Measurements from ENCODE around the gene GUCY2D. TPM values are rescaled to one million over a fixed set of nuclear protein-coding genes. Genes with fewer than 3 reads are reported as not detected.

Gene GUCY2D
- total RNA-seq, 4 donors from 2014 or later, result 0.14 TPM; not detected in 3

- Histone ChIP-seq H3K9me3 (no peaks in the 10 kb centered on the region), H3K4me3 (no peak overlapping the region), H3K27me3 (peaks cover 9 to 37% of the 10 kb centered on the region in 2 donors), H3K4me1 (no peaks in the 10 kb centered on the region), H3K27ac (no peak overlapping the region), H3K36me3 (no peaks in the 10 kb centered on the region)
- intact Hi-C loops (cut with DNase I; ENCODE audit: low total_unique reads), result no loop called here
- no peak for TF ChIP-seq POLR2A (IDR thresholded peaks at IDR 0.05)
- no peak for TF ChIP-seq CTCF (IDR thresholded peaks at IDR 0.05)
- no peak for DNase-seq
Observed at GRCh38 chr17:8064561-8065019, 62.2 kb downstream of the GUCY2D start.

- Histone ChIP-seq H3K27ac (no peak overlapping the region), H3K27me3 (peaks cover 9 to 20% of the 10 kb centered on the region in 2 donors), H3K4me3 (no peak overlapping the region), H3K9me3 (no peaks in the 10 kb centered on the region), H3K36me3 (no peaks in the 10 kb centered on the region), H3K4me1 (no peaks in the 10 kb centered on the region)
- no peak for TF ChIP-seq POLR2A (IDR thresholded peaks at IDR 0.05)
- no peak for TF ChIP-seq CTCF (IDR thresholded peaks at IDR 0.05)
- intact Hi-C loops (cut with DNase I; ENCODE audit: low total_unique reads), result no loop called here
- DNase-seq, result no peak
Observed at GRCh38 chr17:8066841-8067775, 64.7 kb downstream of the GUCY2D start.

GRCh38 chr17:8067806-8068205 is 65.4 kb downstream of the GUCY2D start:
- intact Hi-C loops (cut with DNase I; ENCODE audit: low total_unique reads), result no loop called here
- H3K9me3 ChIP-seq, result no peaks in the 10 kb centered on the region
- DNase-seq, result no peak
- H3K27ac ChIP-seq, result no peak overlapping the region
- TF ChIP-seq POLR2A (IDR thresholded peaks at IDR 0.05) (no peak), CTCF (IDR thresholded peaks at IDR 0.05) (no peak)
- H3K36me3 ChIP-seq, result no peaks in the 10 kb centered on the region
- H3K4me1 ChIP-seq, result no peaks in the 10 kb centered on the region
- no peak overlapping the region for H3K4me3 ChIP-seq
- peaks cover 16 to 20% of the 10 kb centered on the region in 2 donors for H3K27me3 ChIP-seq

- H3K9me3 ChIP-seq, result no peaks in the 10 kb centered on the region
- peak in 1 of 2 donors; percentile 41 for DNase-seq
- intact Hi-C loops (cut with DNase I; ENCODE audit: low total_unique reads), result no loop called here
- no peaks in the 10 kb centered on the region for H3K36me3 ChIP-seq
- no peak overlapping the region for H3K27ac ChIP-seq
- no peaks in the 10 kb centered on the region for H3K4me1 ChIP-seq
- no peak overlapping the region for H3K4me3 ChIP-seq
- no peak for TF ChIP-seq POLR2A (IDR thresholded peaks at IDR 0.05)
- H3K27me3 ChIP-seq, result peaks cover 16 to 18% of the 10 kb centered on the region in 2 donors
Observed at GRCh38 chr17:8068736-8069586, 66.5 kb downstream of the GUCY2D start.

GRCh38 chr17:8069587-8069860 is 67.1 kb downstream of the GUCY2D start:
- H3K27me3 ChIP-seq, result peaks cover 19 to 21% of the 10 kb centered on the region in 2 donors
- H3K4me3 ChIP-seq, result no peak overlapping the region
- H3K4me1 ChIP-seq, result no peaks in the 10 kb centered on the region
- H3K27ac ChIP-seq, result no peak overlapping the region
- no peaks in the 10 kb centered on the region for H3K9me3 ChIP-seq
- no peak for TF ChIP-seq POLR2A (IDR thresholded peaks at IDR 0.05)
- no peak for TF ChIP-seq CTCF (IDR thresholded peaks at IDR 0.05)
- DNase-seq, result no peak
- H3K36me3 ChIP-seq, result no peaks in the 10 kb centered on the region
- intact Hi-C loops (cut with DNase I; ENCODE audit: low total_unique reads), result no loop called here

Other genes with a start within 250 kb of the GUCY2D start
- gene KDM6B, start 168.4 kb upstream of the GUCY2D start, total RNA-seq, result 10 to 100 TPM in 1 of 4 donors, 1 to 10 TPM in 3; 2.6 to 47.9 (median 4.4) TPM
- 10 to 100 TPM in 3 of 4 donors, 1 to 10 TPM in 1; 7.3 to 68.1 (median 28.1) TPM for gene TMEM88, start 147.5 kb upstream of the GUCY2D start, total RNA-seq
- gene NAA38, start 145.1 kb upstream of the GUCY2D start, total RNA-seq, result 10 to 100 TPM in 3 of 4 donors, 1 to 10 TPM in 1; 3.6 to 94.7 (median 48.1) TPM
- 10 to 100 TPM in 3 of 4 donors, 1 to 10 TPM in 1; 3.1 to 17.6 (median 16.2) TPM for gene CYB5D1, start 144.6 kb upstream of the GUCY2D start, total RNA-seq
- 100 to 1,000 TPM in 3 of 4 donors, 10 to 100 TPM in 1; 81.0 to 165 (median 133) TPM for gene CHD3, start 113.8 kb upstream of the GUCY2D start, total RNA-seq
- gene RNF227, start 86.3 kb upstream of the GUCY2D start, total RNA-seq, result 1 to 10 TPM in 3 of 4 donors, under 1 TPM in 1; under 0.01 to 9.8 (median 5.3) TPM
- gene KCNAB3, start 72.8 kb upstream of the GUCY2D start, total RNA-seq, result 10 to 100 TPM in 2 of 4 donors, 1 to 10 TPM in 1, not detected in 1; 3.4 to 32.7 (median 19.5) TPM
- 10 to 100 TPM; 24.1 to 67.5 (median 27.8) TPM for gene TRAPPC1, start 70.7 kb upstream of the GUCY2D start, total RNA-seq
- 10 to 100 TPM in 3 of 4 donors, 1 to 10 TPM in 1; 7.1 to 58.5 (median 26.1) TPM for gene CNTROB, start 70.4 kb upstream of the GUCY2D start, total RNA-seq
- 1 to 10 TPM in 1 of 4 donors, under 1 TPM in 2, not detected in 1; 0.14 to 1.5 (median 0.24) TPM for gene ALOX15B, start 36.4 kb downstream of the GUCY2D start, total RNA-seq
- not detected for gene ALOX12B, start 85.1 kb downstream of the GUCY2D start, total RNA-seq
- gene ALOXE3, start 115.9 kb downstream of the GUCY2D start, total RNA-seq, result under 1 TPM in 1 of 4 donors, not detected in 3; 0.26 TPM
- under 1 TPM in 1 of 4 donors, not detected in 3; 0.61 TPM for gene HES7, start 121.5 kb downstream of the GUCY2D start, total RNA-seq
- 100 to 1,000 TPM in 3 of 4 donors, 10 to 100 TPM in 1; 20.0 to 396 (median 163) TPM for gene PER1, start 149.8 kb downstream of the GUCY2D start, total RNA-seq
- 100 to 1,000 TPM in 1 of 4 donors, 10 to 100 TPM in 2, 1 to 10 TPM in 1; 6.7 to 150 (median 14.1) TPM for gene VAMP2, start 160.3 kb downstream of the GUCY2D start, total RNA-seq
- gene TMEM107, start 173.8 kb downstream of the GUCY2D start, total RNA-seq, result 10 to 100 TPM in 3 of 4 donors, under 1 TPM in 1; 0.77 to 42.6 (median 25.1) TPM
- gene BORCS6, start 187.6 kb downstream of the GUCY2D start, total RNA-seq, result 1 to 10 TPM in 3 of 4 donors, under 1 TPM in 1; under 0.01 to 9.0 (median 6.1) TPM
- 10 to 100 TPM in 1 of 4 donors, not detected in 3; 12.8 TPM for gene AURKB, start 208.0 kb downstream of the GUCY2D start, total RNA-seq
- gene CTC1, start 245.4 kb downstream of the GUCY2D start, total RNA-seq, result 10 to 100 TPM in 3 of 4 donors, 1 to 10 TPM in 1; 8.2 to 83.0 (median 20.0) TPM
- gene PFAS, start 246.7 kb downstream of the GUCY2D start, total RNA-seq, result 10 to 100 TPM; 13.6 to 54.0 (median 40.0) TPM